Stimulated activated CD4-positive, alpha-beta T cell treated with anti-CD3 and anti-CD28 coated beads, Interleukin-1b, Interleukin-23, amount 100 ng/mL, for 24 hours (primary cell): ENCODE results near the gene CD274.
"Not testable (repeated sequence)": the region's sequence is repeated elsewhere in the genome, so short reads cannot be mapped to it uniquely, and the experiment has no call there.

Source experiments
- DNase-seq, 4 experiments: peaks; one replicate each; pipeline ENCODE4 v3.0.0-alpha.2; 2020; ENCODE audit warnings: low read depth in 4 of 4, low spot score in 1 of 4

The CD274 gene

DNA sequence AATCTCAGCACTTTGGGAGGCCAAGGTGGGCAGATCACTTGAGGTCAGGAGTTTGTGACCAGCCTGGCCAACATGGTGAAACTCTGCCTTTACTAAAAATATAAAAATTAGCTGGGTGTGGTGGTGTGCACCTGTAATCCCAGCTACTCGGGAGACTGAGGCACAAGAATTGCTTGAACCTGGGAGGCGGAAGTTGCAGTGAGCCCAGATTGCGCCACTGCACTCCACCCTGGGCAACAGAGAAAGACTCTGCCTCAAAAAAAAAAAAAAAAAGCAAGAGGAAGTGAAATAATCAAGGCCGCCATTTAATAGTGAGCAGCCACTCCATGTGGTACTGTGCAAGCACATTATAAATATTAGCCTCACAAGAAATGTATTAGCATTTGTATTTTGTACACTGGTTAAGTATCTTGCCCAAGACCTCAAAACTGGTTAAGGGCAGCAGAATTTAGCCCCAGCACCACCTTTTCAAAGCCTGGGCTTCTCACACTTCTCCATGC is 14.5 kb downstream of the CD274 start:
- DNase-seq = not testable (repeated sequence)

DNA sequence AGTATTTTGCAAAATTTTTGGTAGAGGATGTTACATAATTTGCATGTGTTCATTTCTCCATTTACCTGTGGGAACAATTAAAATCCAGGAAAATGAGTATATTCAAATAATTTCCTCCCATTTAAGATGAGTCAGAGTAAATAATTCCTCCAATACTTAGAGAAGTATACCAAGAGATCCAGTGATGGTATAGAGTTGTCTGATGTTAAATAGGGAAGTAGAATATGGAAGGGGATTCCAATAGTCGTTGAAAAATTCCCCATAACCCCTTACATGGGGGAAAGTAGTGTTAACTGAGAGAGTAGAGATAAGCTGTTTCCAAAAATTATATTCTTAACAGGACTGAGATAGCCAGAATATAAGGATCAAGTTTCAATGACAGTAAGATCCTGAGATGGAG is 15.7 kb downstream of the CD274 start:
- no peak for DNase-seq

DNA sequence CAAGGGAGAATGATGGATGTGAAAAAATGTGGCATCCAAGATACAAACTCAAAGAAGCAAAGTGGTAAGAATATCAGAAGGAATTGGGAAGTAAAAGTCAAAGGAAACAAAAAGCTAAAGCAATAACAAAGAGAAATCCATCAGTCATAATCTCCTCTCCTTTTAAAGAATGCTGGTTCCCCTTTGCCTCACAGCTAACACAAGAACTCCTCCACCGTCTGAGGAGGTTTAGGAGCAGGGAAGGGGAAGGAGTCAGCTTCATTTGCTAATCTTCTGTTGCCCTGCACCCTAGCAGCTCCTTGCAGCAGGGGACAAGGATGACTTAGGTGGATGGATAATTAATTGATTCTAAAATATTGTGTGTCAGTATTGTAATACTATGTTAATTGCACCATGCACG is 16.4 kb downstream of the CD274 start:
- no peak for DNase-seq

DNA sequence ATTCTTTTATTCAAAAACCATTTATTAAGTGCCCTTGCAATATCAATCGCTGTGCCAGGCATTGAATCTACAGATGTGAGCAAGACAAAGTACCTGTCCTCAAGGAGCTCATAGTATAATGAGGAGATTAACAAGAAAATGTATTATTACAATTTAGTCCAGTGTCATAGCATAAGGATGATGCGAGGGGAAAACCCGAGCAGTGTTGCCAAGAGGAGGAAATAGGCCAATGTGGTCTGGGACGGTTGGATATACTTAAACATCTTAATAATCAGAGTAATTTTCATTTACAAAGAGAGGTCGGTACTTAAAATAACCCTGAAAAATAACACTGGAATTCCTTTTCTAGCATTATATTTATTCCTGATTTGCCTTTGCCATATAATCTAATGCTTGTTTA is 18.5 kb downstream of the CD274 start:
- DNase-seq = no peak

DNA sequence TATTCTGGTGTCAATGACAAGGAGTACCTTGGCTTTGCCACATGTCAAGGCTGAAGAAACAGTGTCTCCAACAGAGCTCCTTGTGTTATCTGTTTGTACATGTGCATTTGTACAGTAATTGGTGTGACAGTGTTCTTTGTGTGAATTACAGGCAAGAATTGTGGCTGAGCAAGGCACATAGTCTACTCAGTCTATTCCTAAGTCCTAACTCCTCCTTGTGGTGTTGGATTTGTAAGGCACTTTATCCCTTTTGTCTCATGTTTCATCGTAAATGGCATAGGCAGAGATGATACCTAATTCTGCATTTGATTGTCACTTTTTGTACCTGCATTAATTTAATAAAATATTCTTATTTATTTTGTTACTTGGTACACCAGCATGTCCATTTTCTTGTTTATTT is 19.8 kb downstream of the CD274 start:
- DNase-seq = no peak

DNA sequence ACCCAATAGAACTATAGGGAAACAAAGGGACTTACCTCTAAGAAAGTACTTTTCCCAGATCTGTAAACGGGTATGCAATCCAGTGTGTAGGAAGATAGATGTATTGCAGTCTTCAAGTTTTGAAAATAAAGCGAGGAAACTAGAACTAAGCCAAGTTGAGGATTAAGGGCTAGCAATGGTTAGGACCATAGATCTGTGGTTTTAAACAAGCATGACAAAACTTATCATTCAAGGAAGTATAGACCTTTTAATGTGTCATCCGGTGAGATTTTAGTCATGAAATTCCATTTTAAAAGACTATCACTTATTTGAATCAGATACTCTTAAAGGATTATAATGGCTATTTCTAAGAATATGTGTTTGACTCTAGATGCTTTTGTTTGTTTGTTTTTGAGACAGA is 20.5 kb downstream of the CD274 start:
- DNase-seq = no peak

DNA sequence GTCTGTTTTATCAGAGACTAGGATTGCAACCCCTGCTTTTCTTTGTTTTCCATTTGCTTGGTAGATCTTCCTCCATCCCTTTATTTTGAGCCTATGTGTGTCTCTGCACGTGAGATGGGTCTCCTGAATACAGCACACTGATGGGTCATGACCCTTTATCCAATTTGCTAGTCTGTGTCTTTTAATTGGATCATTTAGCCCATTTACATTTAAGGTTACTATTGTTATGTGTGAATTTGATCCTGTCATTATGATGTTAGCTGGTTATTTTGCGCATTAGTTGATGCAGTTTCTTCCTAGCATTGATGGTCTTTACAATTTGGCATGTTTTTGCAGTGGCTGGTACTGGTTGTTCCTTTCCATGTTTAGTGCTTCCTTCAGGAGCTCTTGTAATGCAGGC is 25.3 kb downstream of the CD274 start:
- not testable (repeated sequence) for DNase-seq

DNA sequence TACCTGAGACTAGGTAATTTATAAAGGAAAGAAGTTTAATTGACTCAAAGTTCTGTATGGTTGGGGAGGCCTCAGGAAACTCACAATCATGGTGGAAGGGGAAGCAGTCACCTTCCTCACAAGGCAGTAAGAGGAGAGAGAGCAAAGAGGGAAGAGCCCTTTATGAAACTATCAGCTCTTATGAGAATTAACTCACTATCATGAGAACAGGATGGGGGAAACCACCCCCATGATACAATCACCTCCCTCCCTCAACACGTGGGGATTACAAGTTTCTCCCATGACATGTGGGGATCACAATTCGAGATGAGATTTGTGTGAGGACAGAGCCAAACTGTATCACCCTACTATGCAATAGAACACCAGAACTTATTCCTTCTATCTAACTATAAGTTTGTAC is 27.9 kb downstream of the CD274 start:
- peak in 1 of 4 experiments; percentile 7 for DNase-seq

DNA sequence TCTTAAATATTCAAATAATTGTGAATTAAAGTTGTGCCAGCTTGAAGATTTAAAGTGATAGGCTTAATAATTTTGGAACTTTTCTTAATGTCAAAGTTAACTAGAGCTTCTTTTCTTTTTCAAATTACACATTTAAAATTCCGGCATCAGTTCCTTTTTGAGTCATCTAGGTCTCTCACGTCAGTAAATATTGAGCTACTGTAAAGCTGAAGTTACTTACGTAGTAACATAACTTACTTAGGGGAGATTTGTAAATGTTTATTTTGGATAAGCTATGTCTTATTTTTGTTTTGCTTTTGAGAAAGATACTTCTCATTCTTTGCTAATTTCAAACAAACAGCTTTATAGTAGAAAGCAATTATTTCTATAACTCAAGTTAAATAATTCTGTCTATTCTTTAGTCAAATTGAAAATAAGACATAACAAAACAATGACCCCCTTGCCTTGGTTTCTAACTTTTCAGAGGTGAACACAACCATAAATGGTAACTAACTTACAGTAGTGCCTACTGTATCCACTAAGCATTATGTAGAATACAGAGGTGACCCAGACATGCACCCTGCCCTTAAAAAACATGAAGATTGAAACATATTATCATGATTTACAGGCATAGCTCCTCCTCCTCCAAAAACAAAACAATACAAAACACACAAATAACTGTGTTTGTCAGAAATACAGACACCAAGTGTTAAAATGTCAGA is 29.8 kb downstream of the CD274 start:
- DNase-seq = no peak

DNA sequence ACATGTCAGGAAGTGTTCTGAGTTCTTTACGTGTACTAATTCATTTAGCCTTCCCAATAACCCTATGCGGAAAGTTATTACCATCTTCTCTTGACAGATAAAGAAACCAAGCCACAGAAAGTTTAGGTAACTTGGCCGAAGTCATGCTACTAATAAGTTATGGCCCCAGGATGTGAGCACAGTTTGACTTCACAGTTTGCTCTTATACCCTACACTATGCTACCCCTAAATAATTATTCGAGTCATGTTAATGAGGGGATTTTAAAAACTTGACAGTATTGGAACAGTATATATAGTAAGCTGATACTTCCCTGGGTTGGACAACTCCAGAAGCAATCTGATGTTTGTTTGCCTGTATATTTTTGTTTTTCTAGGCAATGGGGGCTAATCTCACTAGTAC is 30.6 kb downstream of the CD274 start:
- DNase-seq = no peak

DNA sequence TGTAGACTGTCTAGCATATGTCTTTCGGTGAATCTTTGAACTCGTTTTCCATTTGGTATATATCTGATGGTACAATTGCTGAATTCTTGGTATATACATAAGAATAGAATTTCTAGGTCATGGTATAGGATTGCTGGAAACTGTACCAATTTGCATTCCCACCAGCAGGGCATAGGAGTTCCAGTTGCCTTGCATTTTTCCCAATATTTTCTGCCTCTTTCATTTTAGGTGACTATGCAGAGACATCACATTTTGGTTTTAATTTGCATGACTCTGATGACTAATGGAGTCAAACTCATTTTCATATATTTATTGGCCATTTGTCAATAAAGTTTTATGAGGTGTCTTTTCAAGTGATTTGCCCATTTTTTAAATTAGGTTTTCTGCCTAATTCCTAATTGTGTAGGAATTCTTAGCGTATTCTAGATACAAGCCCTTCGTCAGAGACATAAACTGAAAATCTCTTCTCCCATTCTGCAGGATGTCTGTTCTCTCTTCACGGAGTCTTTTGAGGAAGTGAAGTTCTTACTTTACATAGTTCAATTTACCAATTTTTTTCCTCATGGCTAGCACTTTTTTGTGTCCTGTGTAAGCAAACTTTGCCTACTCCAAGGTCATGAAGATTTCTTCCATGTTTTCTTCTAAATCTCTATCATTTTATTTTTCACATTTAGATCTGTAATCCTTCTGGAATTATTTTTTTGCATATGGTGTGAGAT is 31.1 kb downstream of the CD274 start:
- no peak for DNase-seq

DNA sequence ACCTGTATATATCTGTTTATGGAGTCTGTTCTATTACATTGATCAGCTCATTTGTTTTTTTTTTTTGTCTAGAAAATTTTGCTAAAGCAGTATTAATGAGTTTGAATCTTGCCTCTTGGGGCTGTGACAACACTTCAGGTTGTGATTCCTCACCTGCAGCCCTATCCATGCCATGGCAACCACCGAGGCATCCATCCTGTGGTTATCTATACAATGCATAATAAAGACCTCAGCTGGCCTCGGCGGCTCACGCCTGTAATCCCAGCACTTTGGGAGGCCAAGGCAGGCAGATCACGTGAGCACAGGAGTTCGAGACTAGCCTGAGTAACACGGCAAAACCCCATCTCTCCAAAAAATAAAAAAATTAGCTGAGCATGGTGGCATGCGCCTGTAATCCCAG is 31.9 kb downstream of the CD274 start:
- no peak for DNase-seq

DNA sequence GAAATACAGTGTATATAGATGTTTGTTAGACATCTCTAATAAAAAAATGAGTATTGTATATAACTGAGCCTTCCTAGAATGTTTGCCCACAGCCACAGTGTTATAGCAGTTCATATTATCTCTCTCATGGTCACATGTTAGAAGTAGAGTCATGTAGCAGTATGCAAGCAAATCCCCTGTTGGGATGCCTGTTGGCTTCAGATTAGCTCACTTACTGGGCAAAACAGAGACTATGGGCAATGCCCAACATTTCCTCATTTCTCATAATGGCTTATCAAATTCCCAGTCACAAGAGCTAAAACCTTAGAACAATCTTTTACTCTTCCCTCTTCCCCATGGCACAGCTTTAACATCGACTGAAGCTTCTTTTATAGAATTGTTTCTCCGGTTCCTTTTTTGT is 33.0 kb downstream of the CD274 start:
- no peak for DNase-seq

DNA sequence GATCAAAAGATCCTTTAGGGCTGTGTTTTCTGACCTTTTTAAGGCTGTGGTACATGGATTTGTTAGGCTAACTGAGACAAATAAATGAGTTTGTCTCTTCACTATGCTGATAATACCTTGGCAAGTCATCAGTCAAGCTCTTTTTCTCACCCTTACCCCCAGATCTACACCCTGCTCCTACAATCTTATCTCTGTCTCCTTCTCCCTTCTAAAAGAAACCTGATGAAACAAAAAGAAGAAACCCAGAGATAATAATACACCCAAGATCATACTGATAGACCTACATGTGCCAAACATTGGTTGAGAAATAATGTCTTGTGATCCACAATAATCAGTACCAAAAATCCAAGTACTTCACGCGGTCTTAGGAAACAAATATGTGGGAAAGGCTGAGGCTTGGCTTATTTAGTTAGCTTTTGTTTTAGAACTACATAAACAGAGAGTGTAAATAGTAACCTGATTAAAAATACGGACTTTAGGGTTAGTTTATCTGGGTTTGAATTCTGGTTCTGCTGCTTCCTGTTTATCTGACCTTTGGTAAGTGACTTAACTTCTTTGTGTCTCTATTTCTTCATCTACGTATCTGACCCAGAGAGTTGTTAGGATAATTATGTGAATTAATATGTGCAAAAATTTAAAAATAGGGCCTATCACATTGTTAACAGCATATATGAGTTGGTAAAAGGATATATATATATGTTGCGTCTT is 35.2 kb downstream of the CD274 start:
- no peak for DNase-seq

DNA sequence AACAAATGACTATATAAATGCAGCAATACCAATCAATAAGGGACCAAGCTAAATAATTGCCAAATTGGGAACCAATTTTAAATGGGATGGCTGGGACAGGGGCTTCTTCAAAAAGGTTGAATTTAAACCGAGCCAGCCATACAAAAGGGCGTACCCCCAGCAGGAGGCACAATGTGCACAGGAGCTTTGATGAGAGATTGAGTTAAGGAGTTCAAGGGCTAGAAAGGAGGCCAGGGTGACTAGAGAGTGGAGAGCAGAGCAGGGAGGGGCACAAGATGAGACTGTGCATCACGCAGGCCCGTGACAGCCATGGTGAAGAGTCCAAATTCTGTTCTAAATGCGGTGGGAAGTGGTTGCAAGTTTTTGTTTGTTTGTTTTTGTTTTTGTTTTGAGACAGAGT is 36.6 kb downstream of the CD274 start:
- DNase-seq = no peak

DNA sequence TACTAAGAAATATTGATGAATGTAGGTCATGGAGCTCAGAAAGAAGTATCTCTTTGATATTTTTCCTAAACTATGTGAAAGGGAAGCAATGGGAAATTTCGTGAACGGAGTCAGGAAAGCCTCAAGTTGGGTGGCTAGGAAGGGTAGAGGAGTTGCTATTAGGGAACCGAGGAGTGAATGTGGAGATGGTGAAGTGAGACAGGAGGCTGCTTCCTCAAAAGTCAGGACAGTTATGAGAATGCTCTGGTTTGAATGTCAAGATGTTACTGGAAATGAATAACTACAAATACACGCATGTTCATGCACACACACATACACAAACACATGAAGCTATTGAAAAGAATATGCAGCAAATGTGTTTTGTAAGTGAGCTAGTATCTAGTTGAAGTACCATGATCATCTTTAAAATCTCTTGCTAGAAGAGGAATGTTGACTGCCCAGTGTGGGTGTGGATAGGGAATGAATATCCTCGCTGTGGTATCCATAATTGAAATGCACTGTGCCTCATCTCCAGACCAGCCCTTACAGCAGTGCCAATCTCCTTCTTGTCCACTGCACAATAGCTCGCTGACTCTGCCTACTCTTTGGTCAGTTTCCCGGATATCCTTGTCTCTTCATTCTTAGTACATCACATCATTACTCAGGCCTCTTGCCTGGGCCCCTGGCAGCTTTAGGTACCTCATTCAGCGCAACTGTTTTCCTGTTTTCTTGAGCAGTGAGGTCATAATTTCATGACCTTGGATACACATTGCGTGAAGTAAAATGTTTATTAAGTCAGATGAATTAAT is 38.1 kb downstream of the CD274 start:
- no peak for DNase-seq

DNA sequence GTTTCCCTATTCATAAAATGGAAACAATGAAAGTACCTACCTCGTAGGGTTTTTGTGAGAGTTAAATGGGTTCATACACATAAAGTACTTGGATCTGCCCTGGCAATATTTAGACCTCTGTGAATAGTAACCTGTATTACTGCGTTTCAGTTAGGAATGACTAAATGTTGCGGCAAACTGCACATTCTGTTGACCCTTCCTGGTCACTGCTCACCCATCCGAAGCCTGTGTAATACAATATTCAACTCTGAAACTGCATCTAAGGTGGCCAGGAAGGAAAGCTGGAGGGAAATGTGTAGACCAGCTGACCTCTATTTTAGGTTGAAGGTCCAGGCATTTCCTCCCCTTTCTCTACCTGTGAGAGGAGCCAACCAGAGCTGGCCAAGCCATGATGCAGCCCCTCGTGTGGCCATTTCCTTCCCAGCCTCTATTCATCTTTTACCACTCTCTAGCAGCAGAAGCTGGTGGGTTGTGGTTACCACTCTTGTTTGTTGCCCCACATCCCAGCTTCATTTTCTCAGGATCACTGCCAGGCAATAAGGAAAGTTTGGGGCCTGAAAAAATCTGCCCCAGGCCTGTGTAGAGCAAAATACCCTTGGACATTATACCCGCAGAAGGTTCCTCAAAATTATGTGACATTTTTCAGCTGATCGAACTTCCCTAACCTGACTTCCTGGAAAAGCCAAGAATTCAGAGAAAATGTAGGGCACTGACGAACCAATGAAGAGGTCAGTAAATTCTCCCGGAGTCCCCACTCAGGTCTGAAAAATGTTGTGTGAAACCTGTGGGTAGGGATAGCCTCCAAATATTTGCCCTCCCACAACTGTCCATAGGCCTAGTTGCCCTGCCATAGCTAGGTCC is 39.5 kb downstream of the CD274 start:
- no peak for DNase-seq

DNA sequence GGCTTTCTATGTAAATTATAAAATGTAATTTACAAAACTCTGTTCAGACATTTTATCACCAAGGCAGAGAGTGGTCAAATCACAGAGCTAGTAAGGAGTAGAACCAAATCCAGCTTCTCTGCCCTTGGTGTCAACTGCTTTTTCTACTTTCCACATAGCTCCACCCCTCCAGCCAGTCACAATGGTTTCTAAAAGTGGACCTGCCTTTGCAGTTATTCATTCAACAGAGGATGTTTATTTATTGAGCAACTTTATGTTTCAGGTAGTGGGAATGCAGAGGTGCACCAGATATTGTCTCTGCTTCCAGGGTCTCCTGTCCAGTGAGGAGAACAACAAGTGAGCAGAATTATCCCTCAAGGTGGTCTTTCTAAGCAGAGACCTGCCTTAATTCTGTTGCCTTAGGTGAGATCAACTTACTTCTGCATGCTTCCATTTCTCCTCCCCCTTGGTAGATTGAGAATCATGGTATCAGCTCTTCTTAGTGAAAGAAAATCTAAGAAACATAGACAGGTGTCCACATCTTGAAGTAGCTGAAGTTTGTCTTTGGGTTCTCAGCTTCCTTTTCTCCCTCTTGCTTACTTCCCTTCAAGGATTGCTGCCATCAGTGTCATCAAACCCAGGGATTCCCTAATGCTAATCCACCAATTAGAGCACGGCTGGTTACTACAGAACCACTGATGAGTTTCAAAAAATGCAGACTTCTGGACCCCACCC is 42.8 kb downstream of the CD274 start:
- no peak for DNase-seq

DNA sequence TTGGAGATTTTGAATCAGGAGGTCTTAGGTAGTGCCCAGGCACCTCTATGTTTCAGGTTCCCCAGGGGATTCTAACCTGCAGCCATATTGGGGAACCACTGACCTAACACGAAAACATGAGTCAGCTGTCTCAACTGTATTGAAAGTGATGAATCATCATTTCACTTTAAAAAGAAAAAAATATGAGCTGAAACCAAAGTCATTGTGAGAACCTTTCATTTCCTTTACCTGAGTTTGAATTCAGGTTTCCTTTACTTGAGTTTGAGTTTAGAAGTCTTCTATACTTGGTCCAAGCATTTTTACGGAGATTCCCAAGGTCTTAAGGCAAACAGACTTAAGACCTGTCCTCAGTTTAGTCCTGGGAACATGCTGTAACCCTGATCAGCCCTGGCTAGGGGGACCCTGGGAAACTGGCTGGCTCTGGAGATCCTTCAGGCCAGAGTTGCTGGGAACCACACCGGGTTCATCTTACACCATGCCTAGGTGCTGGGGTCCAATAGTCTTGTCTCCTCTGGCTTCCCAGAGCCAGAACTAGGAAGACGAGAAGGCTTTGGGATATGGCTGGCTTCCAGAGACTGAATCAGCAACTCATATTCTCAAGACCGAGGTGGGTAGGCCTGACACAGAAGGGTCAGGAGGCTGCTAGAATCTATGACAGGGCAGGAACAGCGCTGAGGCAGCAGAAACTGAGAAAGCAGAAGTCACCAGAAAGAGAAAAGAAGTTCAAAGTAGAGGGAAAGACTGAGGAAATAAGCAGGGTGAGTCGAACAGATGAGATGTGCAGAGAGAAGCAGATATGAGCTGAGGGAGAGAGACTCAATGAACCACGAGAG is 43.6 kb downstream of the CD274 start:
- DNase-seq = no peak
